HG03565 (cell line): ENCODE measurements around the gene MUC5B.

ENCODE experiments used
- ATAC-seq: cut with Tn5 transposase; IDR thresholded peaks from one replicate; pipeline ENCODE4 v1.9.1; 2021; ENCODE audit warnings: mild to moderate bottlenecking, moderate library complexity; ENCODE audit not compliant: unreplicated experiment

MUC5B gene

GRCh38 chr11:1295591-1295990 lies 72.7 kb downstream of the MUC5B start:
- ATAC-seq: no peak

- no peak for ATAC-seq
Observed at GRCh38 chr11:1296287-1296686, 73.4 kb downstream of the MUC5B start.

GRCh38 chr11:1297011-1297575 lies 74.2 kb downstream of the MUC5B start:
- no peak for ATAC-seq

- no peak for ATAC-seq
Observed at GRCh38 chr11:1297576-1298473, 75.0 kb downstream of the MUC5B start.

- no peak for ATAC-seq
Observed at GRCh38 chr11:1298695-1299492, 76.0 kb downstream of the MUC5B start.

GRCh38 chr11:1299621-1300020 lies 76.8 kb downstream of the MUC5B start:
- ATAC-seq: no peak

GRCh38 chr11:1300121-1300520 lies 77.3 kb downstream of the MUC5B start:
- no peak for ATAC-seq

GRCh38 chr11:1300569-1301187 lies 77.8 kb downstream of the MUC5B start:
- no peak for ATAC-seq

- ATAC-seq: no peak
Observed at GRCh38 chr11:1301220-1302000, 78.5 kb downstream of the MUC5B start.

GRCh38 chr11:1302041-1302460 lies 79.2 kb downstream of the MUC5B start:
- ATAC-seq: no peak

- ATAC-seq: no peak
Observed at GRCh38 chr11:1302461-1303125, 79.7 kb downstream of the MUC5B start.

GRCh38 chr11:1303126-1303821 lies 80.4 kb downstream of the MUC5B start:
- no peak for ATAC-seq

- no peak for ATAC-seq
Observed at GRCh38 chr11:1303973-1304372, 81.1 kb downstream of the MUC5B start.

GRCh38 chr11:1304380-1304779 lies 81.5 kb downstream of the MUC5B start:
- no peak for ATAC-seq

GRCh38 chr11:1305063-1305495 lies 82.2 kb downstream of the MUC5B start:
- ATAC-seq: no peak

- no peak for ATAC-seq
Observed at GRCh38 chr11:1305501-1306056, 82.7 kb downstream of the MUC5B start.

GRCh38 chr11:1306186-1307162 lies 83.6 kb downstream of the MUC5B start:
- no peak for ATAC-seq
